Body of pancreas (tissue), 4 donors: Measurements from ENCODE around the gene FAM240B. TPM values are rescaled to one million over a fixed set of nuclear protein-coding genes. Genes with fewer than 3 reads are reported as not detected.

Experiments
- ATAC-seq: fragments of 150-250 bp; one replicate; pipeline ENCODE4 v1.9.1; 2016
- DNase-seq, 4 donors: peaks; one replicate each; pipeline ENCODE4 v3.0.0-alpha.2; 2019
- H3K27ac ChIP-seq, 4 donors: fragments of 200-600 bp; sonication (generic); 1 replicate in 3 of 4; 2 replicates in 1 of 4; pipeline versions ENCODE4 v1.5.1 to v1.6.1; 2016 to 2019; ENCODE audit warnings: mild to moderate bottlenecking in 1 of 4, mixed read lengths in 1 of 4, moderate library complexity in 1 of 4
- H3K27me3 ChIP-seq, 2 donors: fragments of 200-600 bp; sonication (generic); one replicate each; pipeline ENCODE4 v1.6.0; 2016; ENCODE audit warnings: mild to moderate bottlenecking in 1 of 2
- H3K36me3 ChIP-seq, 2 donors: fragments of 200-600 bp; sonication (generic); replicated peaks in 1 of 2; 2 replicates each; pipeline ENCODE4 v1.5.1; 2016; ENCODE audit warnings: low read depth in 2 of 2; ENCODE audit not compliant: insufficient read depth in 1 of 2
- H3K4me1 ChIP-seq: fragments of 200-600 bp; sonication (generic); one replicate; pipeline ENCODE4 v1.6.0; 2016
- H3K4me3 ChIP-seq, 2 donors: fragments of 200-600 bp; sonication (generic); 1 replicate in 1 of 2; 2 replicates in 1 of 2; pipeline ENCODE4 v1.5.1; 2016 to 2019
- H3K9me3 ChIP-seq, 3 donors: fragments of 200-600 bp; sonication (generic); 1 replicate in 2 of 3; 2 replicates in 1 of 3; pipeline ENCODE4 v1.5.1; 2016
- CTCF ChIP-seq, 7 experiments: fragments of 450-650 bp in 4 of 7; fragments of 200-600 bp in 3 of 7; sonication (generic) in 3 of 7; IDR thresholded peaks; one replicate each; pipeline ENCODE4 v1.5.1; 2016 to 2019; ENCODE audit warnings: antibody characterized with exemption in 7 of 7
- POLR2A ChIP-seq, 3 donors: fragments of 450-650 bp; IDR thresholded peaks; one replicate each; pipeline ENCODE4 v1.6.1; 2016; ENCODE audit warnings: antibody characterized with exemption in 3 of 3, mild to moderate bottlenecking in 2 of 3
- WGBS, 2 donors: methylation state at CpG; one replicate each; pipeline ENCODE4 v1.1.5; 2017; 5-methylcytosine and 5-hydroxymethylcytosine counted together
- intact Hi-C: fragments of 100-400 bp; cut with DNase I; formaldehyde crosslinking; loops from one replicate; pipeline ENCODE4 v1.15.1; 2023
- total RNA-seq, 2 donors: library from RNA; depleted of rRNA; stranded (reverse); fragments of >200 nt; gene quantifications; one replicate each; pipeline ENCODE4 v1.1.0, GENCODE V29; 2016

FAM240B gene
- total RNA-seq, 2 donors from 2014 or later: not detected

DNA sequence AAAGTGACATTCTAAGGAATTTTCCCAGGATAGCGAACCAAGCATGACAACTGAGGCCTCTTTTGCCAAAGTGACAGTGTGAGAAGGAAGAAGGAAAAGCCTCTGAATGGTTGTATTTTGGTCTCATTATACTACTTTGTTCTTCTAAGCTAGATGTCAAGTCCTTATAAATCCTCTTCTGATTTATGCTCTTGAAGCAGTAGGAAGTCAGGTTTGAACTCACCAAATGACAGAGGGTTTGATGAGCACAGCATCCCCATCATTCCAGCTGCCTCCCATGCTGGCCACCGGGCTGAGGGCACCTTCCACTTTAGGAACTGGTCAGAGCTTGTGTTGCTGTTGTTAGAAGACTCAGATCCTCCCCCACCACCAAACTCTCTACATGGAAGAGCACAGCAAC is 44.1 kb downstream of the FAM240B start:
- DNase-seq (no peak), ATAC-seq (no peak)
- Histone ChIP-seq H3K27me3 (peaks cover 0 to 5% of the 10 kb centered on the region in 2 donors), H3K4me3 (no peak overlapping the region), H3K36me3 (no peaks in the 10 kb centered on the region), H3K9me3 (no peaks in the 10 kb centered on the region), H3K4me1 (no peaks in the 10 kb centered on the region), H3K27ac (no peak overlapping the region)
- intact Hi-C loops: no loop called here
- TF ChIP-seq CTCF (IDR thresholded peaks at IDR 0.05) (no peak), POLR2A (IDR thresholded peaks at IDR 0.05) (no peak)
- WGBS, 2 donors: 79 to 84% methylated on average over 2 of the region's 2 CpGs

- Histone ChIP-seq H3K27me3 (peaks cover 0 to 5% of the 10 kb centered on the region in 2 donors), H3K36me3 (no peaks in the 10 kb centered on the region), H3K9me3 (no peaks in the 10 kb centered on the region), H3K4me1 (no peaks in the 10 kb centered on the region), H3K4me3 (no peak overlapping the region), H3K27ac (no peak overlapping the region)
- ATAC-seq (no peak), DNase-seq (no peak)
- 82 to 86% methylated on average over 6 of the region's 6 CpGs for WGBS, 2 donors
- TF ChIP-seq POLR2A (IDR thresholded peaks at IDR 0.05) (no peak), CTCF (IDR thresholded peaks at IDR 0.05) (no peak)
- intact Hi-C loops: no loop called here
These were observed 44.7 kb downstream of the FAM240B start for GRCh38 chr9:38675211-38675610.

- H3K27ac ChIP-seq: no peak overlapping the region
- H3K36me3 ChIP-seq: no peaks in the 10 kb centered on the region
- intact Hi-C loops: no loop called here
- ATAC-seq (no peak), DNase-seq (no peak)
- H3K4me1 ChIP-seq: no peaks in the 10 kb centered on the region
- no peaks in the 10 kb centered on the region for H3K9me3 ChIP-seq
- 86 to 90% methylated on average over 19 of the region's 19 CpGs for WGBS, 2 donors
- TF ChIP-seq CTCF (IDR thresholded peaks at IDR 0.05) (no peak), POLR2A (IDR thresholded peaks at IDR 0.05) (no peak)
- no peak overlapping the region for H3K4me3 ChIP-seq
- peaks cover 0 to 5% of the 10 kb centered on the region in 2 donors for H3K27me3 ChIP-seq
These were observed 46.3 kb downstream of the FAM240B start for GRCh38 chr9:38673399-38674193.

DNA sequence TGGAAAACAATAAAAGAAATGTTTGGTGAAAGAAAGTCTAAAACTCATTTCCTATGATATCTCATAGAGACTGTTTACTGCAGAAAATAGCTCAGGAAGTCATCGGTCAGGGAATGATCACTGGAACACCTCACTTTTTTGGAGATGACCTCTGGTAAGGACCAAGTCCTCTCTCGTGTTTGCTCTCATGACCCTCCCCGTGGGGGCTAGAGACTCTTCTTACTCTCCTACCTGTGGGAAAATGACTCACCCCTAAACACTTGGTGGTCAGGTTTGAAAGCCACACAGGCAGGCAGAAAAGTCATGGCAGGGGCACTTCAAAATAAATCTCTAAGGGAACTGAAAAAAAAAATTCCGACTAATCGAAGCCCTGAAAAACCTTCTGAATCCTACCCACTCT is 48.2 kb downstream of the FAM240B start:
- intact Hi-C loops: no loop called here
- Histone ChIP-seq H3K4me3 (no peak overlapping the region), H3K27ac (no peak overlapping the region)

More for the DNA sequence above, 48.2 kb downstream of the FAM240B start:
- H3K4me1 ChIP-seq: no peaks in the 10 kb centered on the region
- H3K9me3 ChIP-seq: no peaks in the 10 kb centered on the region
- peaks cover 0 to 5% of the 10 kb centered on the region in 2 donors for H3K27me3 ChIP-seq
- no peaks in the 10 kb centered on the region for H3K36me3 ChIP-seq
- no peak for ATAC-seq
- WGBS, 2 donors: 81 to 85% methylated on average over 5 of the region's 5 CpGs
- no peak for DNase-seq
- no peak for TF ChIP-seq POLR2A (IDR thresholded peaks at IDR 0.05)
- TF ChIP-seq CTCF (IDR thresholded peaks at IDR 0.05): no peak
